Ishikawa (cell line): ENCODE measurements around the gene OSBPL10.

ENCODE experiments used
- EP300 ChIP-seq: IDR thresholded peaks from 2 replicates; pipeline ENCODE4 v1.6.1; 2012; ENCODE audit warnings: borderline replicate concordance
- RAD21 ChIP-seq: IDR thresholded peaks from 2 replicates; pipeline ENCODE4 v1.6.1; 2012; ENCODE audit warnings: low read depth
- TF ChIP-seq, protein P1 (sequence below): IDR thresholded peaks from 2 replicates; pipeline ENCODE4 v1.6.1; 2012

DNA sequence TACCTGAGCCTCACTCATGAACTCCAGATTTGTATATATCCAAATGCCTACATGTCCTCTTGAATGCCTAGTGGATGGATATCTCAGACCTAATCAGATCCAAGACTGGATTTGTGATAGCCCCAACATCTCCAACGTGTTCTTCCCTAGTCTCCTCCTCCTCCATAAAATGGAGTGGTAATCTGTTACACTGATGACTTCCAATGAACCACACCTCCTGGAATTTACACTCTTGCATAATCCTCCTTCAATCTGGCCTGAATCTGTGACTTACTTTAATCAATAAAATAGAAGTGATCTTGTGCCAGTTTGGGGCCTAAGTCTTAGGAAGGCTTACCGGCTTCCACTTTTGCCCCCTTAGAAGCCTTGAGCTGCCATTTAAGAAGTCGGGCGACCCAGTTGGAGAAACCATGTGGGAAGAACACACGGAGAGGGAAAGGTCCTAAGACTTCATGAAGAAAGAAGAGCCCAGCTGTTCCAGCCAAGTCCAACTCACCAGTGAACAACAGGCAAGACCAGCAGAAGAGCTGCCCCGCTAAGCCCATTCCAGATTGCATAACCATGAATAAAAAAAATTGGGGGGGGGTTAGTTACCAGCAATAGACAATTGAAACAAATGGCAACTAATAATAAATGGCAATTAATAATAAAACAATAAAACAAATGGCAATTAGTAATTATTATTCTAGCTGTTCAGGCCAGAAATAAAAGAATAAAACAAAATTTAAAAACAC is 284.1 kb downstream of the OSBPL10 start:
- TF ChIP-seq EP300, result no peak
- no peak for TF ChIP-seq RAD21
- TF ChIP-seq, protein P1, sequence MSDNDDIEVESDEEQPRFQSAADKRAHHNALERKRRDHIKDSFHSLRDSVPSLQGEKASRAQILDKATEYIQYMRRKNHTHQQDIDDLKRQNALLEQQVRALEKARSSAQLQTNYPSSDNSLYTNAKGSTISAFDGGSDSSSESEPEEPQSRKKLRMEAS, result no peak
